SK-N-SH treated with all-trans-retinoic acid at 6 μM for 48 hours (cell line): ENCODE data around the gene KSR2.

Experiments used
- ATAC-seq: fragments of 200-7000 bp; cut with Tn5 transposase; 3 replicates; pipeline ENCODE4 v1.9.1; 2020; ENCODE audit warnings: mild to moderate bottlenecking, moderate library complexity
- ARNTL ChIP-seq: fragments of 450-650 bp; formaldehyde crosslinking; IDR thresholded peaks from 2 replicates; pipeline ENCODE4 v1.5.0; 2020; ENCODE audit warnings: low read depth, mild to moderate bottlenecking, moderate library complexity, borderline replicate concordance
- BACH2 ChIP-seq: fragments of 250-450 bp; sonication (Bioruptor Pico); IDR thresholded peaks from 2 replicates; pipeline ENCODE4 v1.9.0; 2021; ENCODE audit warnings: mild to moderate bottlenecking, borderline replicate concordance
- CREB5 ChIP-seq: fragments of 250-450 bp; sonication (Bioruptor Pico); IDR thresholded peaks from 2 replicates; pipeline ENCODE4 v1.5.1; 2020; ENCODE audit warnings: low read depth, mild to moderate bottlenecking, moderate library complexity
- ESRRG ChIP-seq: fragments of 250-450 bp; sonication (Bioruptor Pico); IDR thresholded peaks from 2 replicates; pipeline ENCODE4 v1.6.1; 2021; ENCODE audit warnings: mild to moderate bottlenecking
- GLIS3 ChIP-seq: fragments of 250-450 bp; sonication (Bioruptor Pico); IDR thresholded peaks from 2 replicates; pipeline ENCODE4 v1.5.0; 2020; ENCODE audit warnings: mild to moderate bottlenecking, moderate library complexity
- ISL1 ChIP-seq: fragments of 250-450 bp; sonication (Bioruptor Pico); IDR thresholded peaks from 2 replicates; pipeline ENCODE4 v2.1.2; 2022; ENCODE audit warnings: mild to moderate bottlenecking, moderate library complexity
- OSR1 ChIP-seq: fragments of 250-450 bp; sonication (Bioruptor Pico); IDR thresholded peaks from 2 replicates; pipeline ENCODE4 v1.8.0; 2022; ENCODE audit warnings: moderate library complexity, mild to moderate bottlenecking, inconsistent platforms
- PPARA ChIP-seq: fragments of 250-450 bp; sonication (Bioruptor Pico); IDR thresholded peaks from 2 replicates; pipeline ENCODE4 v1.5.0; 2020; ENCODE audit warnings: mild to moderate bottlenecking, borderline replicate concordance
- RARB ChIP-seq: fragments of 250-450 bp; sonication (Bioruptor Pico); IDR thresholded peaks from 2 replicates; pipeline ENCODE4 v1.8.0; 2021; ENCODE audit warnings: mild to moderate bottlenecking, moderate library complexity
- SNAI2 ChIP-seq: fragments of 250-450 bp; sonication (Bioruptor Pico); IDR thresholded peaks from 2 replicates; pipeline ENCODE4 v1.5.0; 2020; ENCODE audit warnings: mild to moderate bottlenecking, moderate library complexity
- TOX ChIP-seq: fragments of 250-450 bp; sonication (Bioruptor Pico); IDR thresholded peaks from 2 replicates; pipeline ENCODE4 v1.8.0; 2021; ENCODE audit warnings: mild to moderate bottlenecking, moderate library complexity, borderline replicate concordance
- TSHZ2 ChIP-seq: fragments of 250-450 bp; sonication (Bioruptor Pico); IDR thresholded peaks from 2 replicates; pipeline ENCODE4 v1.5.0; 2020; ENCODE audit warnings: mild to moderate bottlenecking, moderate library complexity
- ZC3H10 ChIP-seq: fragments of 250-450 bp; sonication (Bioruptor Pico); IDR thresholded peaks from 2 replicates; pipeline ENCODE4 v1.5.1; 2021; ENCODE audit warnings: mild to moderate bottlenecking, moderate library complexity
- ZFP3 ChIP-seq: fragments of 250-450 bp; sonication (Bioruptor Pico); IDR thresholded peaks from 2 replicates; pipeline ENCODE4 v1.5.0; 2020; ENCODE audit warnings: mild to moderate bottlenecking, moderate library complexity
- ZFP30 ChIP-seq: fragments of 450-650 bp; formaldehyde crosslinking; IDR thresholded peaks from 2 replicates; pipeline ENCODE4 v1.5.0; 2022; ENCODE audit warnings: mild to moderate bottlenecking, moderate library complexity
- ZNF565 ChIP-seq: fragments of 450-650 bp; formaldehyde crosslinking; conservative IDR thresholded peaks from 2 replicates; pipeline ENCODE4 v1.5.0; 2020; ENCODE audit warnings: low read depth, mild to moderate bottlenecking, moderate library complexity
- ZNF70 ChIP-seq: fragments of 450-650 bp; formaldehyde crosslinking; IDR thresholded peaks from 2 replicates; pipeline ENCODE4 v1.5.0; 2020; ENCODE audit warnings: mild to moderate bottlenecking, moderate library complexity
- ZNF8 ChIP-seq: fragments of 450-650 bp; formaldehyde crosslinking; IDR thresholded peaks from 2 replicates; pipeline ENCODE4 v1.5.0; 2020; ENCODE audit warnings: mild to moderate bottlenecking, moderate library complexity
- TF ChIP-seq, protein P1 (sequence below): fragments of 250-450 bp; sonication (Bioruptor Pico); IDR thresholded peaks from 2 replicates; pipeline ENCODE4 v1.8.0; 2021; ENCODE audit warnings: low read depth, mild to moderate bottlenecking, moderate library complexity, borderline replicate concordance
- TF ChIP-seq, protein P2 (sequence below): fragments of 250-450 bp; sonication (Bioruptor Pico); IDR thresholded peaks from 2 replicates; pipeline ENCODE4 v1.8.0; 2020; ENCODE audit warnings: mild to moderate bottlenecking, moderate library complexity, borderline replicate concordance

Gene KSR2

DNA sequence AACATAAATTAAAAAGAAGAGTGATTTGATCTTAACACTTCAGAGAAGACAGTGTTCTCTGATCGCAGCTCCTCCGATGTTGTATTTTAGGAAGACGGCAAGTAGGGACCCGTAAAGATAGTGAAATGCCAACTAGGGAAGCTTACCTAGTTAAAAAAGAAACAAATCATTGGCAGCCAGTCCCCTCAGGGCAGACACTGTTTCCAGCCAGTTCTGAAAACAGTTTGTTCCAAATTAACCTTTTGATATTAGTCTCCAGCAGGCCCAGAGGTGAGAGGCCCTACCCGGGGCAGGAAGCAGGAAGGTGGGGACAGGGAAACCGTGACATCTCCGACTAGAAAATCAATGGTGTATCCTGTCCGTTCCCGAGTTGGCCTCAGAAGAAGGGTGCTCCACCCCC lies 56.0 kb downstream of the KSR2 start:
- no peak for ATAC-seq
- TF ChIP-seq ISL1 (CRISPR knock-in tag) (no peak), CREB5 (CRISPR knock-in tag) (no peak), BACH2 (CRISPR knock-in tag) (no peak), ZFP30 (CRISPR knock-in tag) (no peak), SNAI2 (CRISPR knock-in tag) (no peak), GLIS3 (no peak), ZNF8 (no peak)
- TF ChIP-seq, all 23 proteins: peak for 0

- no peak for ATAC-seq
These were observed 60.4 kb downstream of the KSR2 start for GRCh38 chr12:117908411-117908810.

GRCh38 chr12:117907108-117907689 lies 61.6 kb downstream of the KSR2 start:
- ATAC-seq, result no peak
- TF ChIP-seq RARB (CRISPR knock-in tag) (no peak), ZNF70 (CRISPR knock-in tag) (no peak)
- TF ChIP-seq, protein P1, sequence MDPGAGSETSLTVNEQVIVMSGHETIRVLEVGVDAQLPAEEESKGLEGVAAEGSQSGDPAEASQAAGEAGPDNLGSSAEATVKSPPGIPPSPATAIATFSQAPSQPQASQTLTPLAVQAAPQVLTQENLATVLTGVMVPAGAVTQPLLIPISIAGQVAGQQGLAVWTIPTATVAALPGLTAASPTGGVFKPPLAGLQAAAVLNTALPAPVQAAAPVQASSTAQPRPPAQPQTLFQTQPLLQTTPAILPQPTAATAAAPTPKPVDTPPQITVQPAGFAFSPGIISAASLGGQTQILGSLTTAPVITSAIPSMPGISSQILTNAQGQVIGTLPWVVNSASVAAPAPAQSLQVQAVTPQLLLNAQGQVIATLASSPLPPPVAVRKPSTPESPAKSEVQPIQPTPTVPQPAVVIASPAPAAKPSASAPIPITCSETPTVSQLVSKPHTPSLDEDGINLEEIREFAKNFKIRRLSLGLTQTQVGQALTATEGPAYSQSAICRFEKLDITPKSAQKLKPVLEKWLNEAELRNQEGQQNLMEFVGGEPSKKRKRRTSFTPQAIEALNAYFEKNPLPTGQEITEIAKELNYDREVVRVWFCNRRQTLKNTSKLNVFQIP (CRISPR knock-in tag), result no peak

More at GRCh38 chr12:117908411-117908810, 60.4 kb downstream of the KSR2 start:
- TF ChIP-seq PPARA (CRISPR knock-in tag) (no peak), ARNTL (CRISPR knock-in tag) (no peak), GLIS3 (no peak), TSHZ2 (no peak), ZNF70 (CRISPR knock-in tag) (no peak), ZC3H10 (CRISPR knock-in tag) (no peak), ZFP3 (CRISPR knock-in tag) (no peak), SNAI2 (CRISPR knock-in tag) (no peak), OSR1 (no peak), CREB5 (CRISPR knock-in tag) (no peak), TOX (CRISPR knock-in tag) (no peak), ZNF565 (CRISPR knock-in tag) (no peak)
- TF ChIP-seq, protein P2, sequence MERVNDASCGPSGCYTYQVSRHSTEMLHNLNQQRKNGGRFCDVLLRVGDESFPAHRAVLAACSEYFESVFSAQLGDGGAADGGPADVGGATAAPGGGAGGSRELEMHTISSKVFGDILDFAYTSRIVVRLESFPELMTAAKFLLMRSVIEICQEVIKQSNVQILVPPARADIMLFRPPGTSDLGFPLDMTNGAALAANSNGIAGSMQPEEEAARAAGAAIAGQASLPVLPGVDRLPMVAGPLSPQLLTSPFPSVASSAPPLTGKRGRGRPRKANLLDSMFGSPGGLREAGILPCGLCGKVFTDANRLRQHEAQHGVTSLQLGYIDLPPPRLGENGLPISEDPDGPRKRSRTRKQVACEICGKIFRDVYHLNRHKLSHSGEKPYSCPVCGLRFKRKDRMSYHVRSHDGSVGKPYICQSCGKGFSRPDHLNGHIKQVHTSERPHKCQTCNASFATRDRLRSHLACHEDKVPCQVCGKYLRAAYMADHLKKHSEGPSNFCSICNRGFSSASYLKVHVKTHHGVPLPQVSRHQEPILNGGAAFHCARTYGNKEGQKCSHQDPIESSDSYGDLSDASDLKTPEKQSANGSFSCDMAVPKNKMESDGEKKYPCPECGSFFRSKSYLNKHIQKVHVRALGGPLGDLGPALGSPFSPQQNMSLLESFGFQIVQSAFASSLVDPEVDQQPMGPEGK (CRISPR knock-in tag), result no peak
- TF ChIP-seq, all 23 proteins: peak for 0

DNA sequence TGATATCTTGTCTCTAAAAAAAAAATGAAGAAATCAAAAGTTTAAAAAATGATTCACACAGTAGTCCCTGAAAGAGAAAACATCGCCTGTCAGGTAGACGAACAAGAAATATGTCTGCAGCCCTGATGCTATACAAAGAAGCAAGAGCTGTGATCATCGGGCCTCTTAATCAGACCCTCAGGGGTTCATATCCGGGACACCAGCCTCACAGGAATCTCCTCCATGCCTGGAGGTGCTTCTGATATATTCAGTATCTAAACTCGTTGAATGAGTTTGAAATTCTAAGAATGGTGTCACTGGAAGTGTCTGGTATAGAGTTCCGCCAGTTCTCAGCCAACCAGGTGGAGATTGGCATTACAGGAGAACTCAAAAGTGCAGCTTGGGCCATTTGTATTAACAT lies 64.7 kb downstream of the KSR2 start:
- no peak for ATAC-seq
- TF ChIP-seq ESRRG (CRISPR knock-in tag) (no peak), ZNF70 (CRISPR knock-in tag) (no peak), TOX (CRISPR knock-in tag) (no peak), BACH2 (CRISPR knock-in tag) (no peak), ISL1 (CRISPR knock-in tag) (no peak), OSR1 (no peak), GLIS3 (no peak), ZFP3 (CRISPR knock-in tag) (no peak), PPARA (CRISPR knock-in tag) (no peak), CREB5 (CRISPR knock-in tag) (no peak), ZNF565 (CRISPR knock-in tag) (no peak), ZNF8 (no peak)
- TF ChIP-seq, protein P2 (CRISPR knock-in tag), result no peak
